ENCODE data around the gene FGF23. TPM values are rescaled to one million over a fixed set of nuclear protein-coding genes. Genes with fewer than 3 reads are reported as not detected.

Gene FGF23
- total RNA-seq, 1 donor from 2014 or later, result not detected

Other genes starting within 250 kb of the FGF23 start
- gene CCND2, start 106.0 kb downstream of the FGF23 start, total RNA-seq, result 90.6 and 187 TPM in 2 replicates
- 9.6 and 14.0 TPM in 2 replicates for gene TIGAR, start 58.5 kb downstream of the FGF23 start, total RNA-seq
- gene FGF6, start 66.1 kb upstream of the FGF23 start, total RNA-seq, result not detected in 2 replicates
- gene RAD51AP1, start 159.2 kb upstream of the FGF23 start, total RNA-seq, result 6.3 and 14.1 TPM in 2 replicates
- 23.6 and 46.8 TPM in 2 replicates for gene DYRK4, start 182.5 kb upstream of the FGF23 start, total RNA-seq

All from dermis microvascular lymphatic vessel endothelial cell (primary cell).